ENCODE results near the gene DMRTB1. TPM values are rescaled to one million over a fixed set of nuclear protein-coding genes. Genes with fewer than 3 reads are reported as not detected.

The DMRTB1 gene
- polyA plus RNA-seq, 1 donor from 2014 or later = not detected

DNA sequence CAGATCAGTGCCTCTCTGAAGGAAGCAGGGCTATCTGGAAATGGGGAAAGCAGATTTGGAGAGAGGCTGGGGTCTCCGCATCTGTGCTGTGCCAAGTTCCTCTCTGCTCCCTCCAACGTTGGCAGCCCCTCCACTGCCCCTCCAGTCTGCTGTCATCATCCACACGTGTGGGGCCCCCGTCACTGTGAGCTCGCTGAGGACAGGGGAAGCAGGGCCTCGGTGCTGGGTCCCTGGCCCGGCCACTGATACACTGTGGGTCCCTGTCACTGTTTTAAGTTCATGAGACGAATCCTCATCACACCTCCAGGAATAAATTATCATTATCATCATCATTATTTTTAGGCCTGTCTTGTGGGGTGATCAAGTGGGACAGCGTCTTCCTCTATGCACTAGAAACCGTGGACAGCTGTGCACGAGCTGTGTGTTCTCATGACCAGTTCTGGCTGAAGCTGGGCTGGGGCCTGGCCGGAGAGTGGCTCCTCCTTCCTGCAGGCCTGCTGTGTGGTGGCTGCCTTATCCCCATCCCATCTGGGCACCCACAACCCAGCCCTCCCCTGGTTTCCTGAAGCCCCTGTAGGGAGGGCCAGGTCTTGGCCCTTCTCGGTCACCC, 52.2 kb downstream of the DMRTB1 start:
- Histone ChIP-seq H3F3A (ENCODE audit: insufficient read depth, low read length, poor library complexity, severe bottlenecking) (no peaks in the 10 kb centered on the region), H3K4me3 (ENCODE audit: low read length) (no peak overlapping the region), H3K9ac (ENCODE audit: low read length) (no peak overlapping the region), H3K27me3 (ENCODE audit: insufficient read depth, low read depth, low read length) (no peaks in the 10 kb centered on the region), H3K36me3 (ENCODE audit: insufficient read depth, low read length) (no peaks in the 10 kb centered on the region), H3K4me2 (ENCODE audit: low read length) (no peak overlapping the region), H2AFZ (ENCODE audit: low read depth, low read length) (no peak overlapping the region), H3K27ac (ENCODE audit: low read length) (no peak overlapping the region), H4K20me1 (ENCODE audit: insufficient read depth) (no peaks in the 10 kb centered on the region), H3K9me3 (ENCODE audit: low read length) (no peaks in the 10 kb centered on the region), H3K9me2 (ENCODE audit: insufficient read depth, low read length) (no peaks in the 10 kb centered on the region), H3K79me2 (replicated peaks; ENCODE audit: insufficient read depth, low read length) (no peaks in the 10 kb centered on the region)
- TF ChIP-seq MXI1 (conservative IDR thresholded peaks at IDR 0.05; ENCODE audit: poor library complexity, severe bottlenecking) (no peak), REST (IDR thresholded peaks at IDR 0.05; ENCODE audit: borderline replicate concordance) (no peak), TAF1 (IDR thresholded peaks at IDR 0.05; ENCODE audit: low read depth) (no peak), EP300 (conservative IDR thresholded peaks at IDR 0.05; ENCODE audit: poor library complexity, severe bottlenecking) (no peak), SMC3 (conservative IDR thresholded peaks at IDR 0.05; ENCODE audit: poor library complexity) (no peak), RAD21 (conservative IDR thresholded peaks at IDR 0.05) (no peak), POLR2AphosphoS5 (IDR thresholded peaks at IDR 0.05) (no peak), EZH2 (IDR thresholded peaks at IDR 0.05; ENCODE audit: borderline replicate concordance, insufficient read depth, low read length, poor library complexity, severe bottlenecking) (no peak)
- TF ChIP-seq, protein P1, sequence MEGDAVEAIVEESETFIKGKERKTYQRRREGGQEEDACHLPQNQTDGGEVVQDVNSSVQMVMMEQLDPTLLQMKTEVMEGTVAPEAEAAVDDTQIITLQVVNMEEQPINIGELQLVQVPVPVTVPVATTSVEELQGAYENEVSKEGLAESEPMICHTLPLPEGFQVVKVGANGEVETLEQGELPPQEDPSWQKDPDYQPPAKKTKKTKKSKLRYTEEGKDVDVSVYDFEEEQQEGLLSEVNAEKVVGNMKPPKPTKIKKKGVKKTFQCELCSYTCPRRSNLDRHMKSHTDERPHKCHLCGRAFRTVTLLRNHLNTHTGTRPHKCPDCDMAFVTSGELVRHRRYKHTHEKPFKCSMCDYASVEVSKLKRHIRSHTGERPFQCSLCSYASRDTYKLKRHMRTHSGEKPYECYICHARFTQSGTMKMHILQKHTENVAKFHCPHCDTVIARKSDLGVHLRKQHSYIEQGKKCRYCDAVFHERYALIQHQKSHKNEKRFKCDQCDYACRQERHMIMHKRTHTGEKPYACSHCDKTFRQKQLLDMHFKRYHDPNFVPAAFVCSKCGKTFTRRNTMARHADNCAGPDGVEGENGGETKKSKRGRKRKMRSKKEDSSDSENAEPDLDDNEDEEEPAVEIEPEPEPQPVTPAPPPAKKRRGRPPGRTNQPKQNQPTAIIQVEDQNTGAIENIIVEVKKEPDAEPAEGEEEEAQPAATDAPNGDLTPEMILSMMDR (IDR thresholded peaks at IDR 0.05; ENCODE audit: poor library complexity, severe bottlenecking) = no peak

DNA sequence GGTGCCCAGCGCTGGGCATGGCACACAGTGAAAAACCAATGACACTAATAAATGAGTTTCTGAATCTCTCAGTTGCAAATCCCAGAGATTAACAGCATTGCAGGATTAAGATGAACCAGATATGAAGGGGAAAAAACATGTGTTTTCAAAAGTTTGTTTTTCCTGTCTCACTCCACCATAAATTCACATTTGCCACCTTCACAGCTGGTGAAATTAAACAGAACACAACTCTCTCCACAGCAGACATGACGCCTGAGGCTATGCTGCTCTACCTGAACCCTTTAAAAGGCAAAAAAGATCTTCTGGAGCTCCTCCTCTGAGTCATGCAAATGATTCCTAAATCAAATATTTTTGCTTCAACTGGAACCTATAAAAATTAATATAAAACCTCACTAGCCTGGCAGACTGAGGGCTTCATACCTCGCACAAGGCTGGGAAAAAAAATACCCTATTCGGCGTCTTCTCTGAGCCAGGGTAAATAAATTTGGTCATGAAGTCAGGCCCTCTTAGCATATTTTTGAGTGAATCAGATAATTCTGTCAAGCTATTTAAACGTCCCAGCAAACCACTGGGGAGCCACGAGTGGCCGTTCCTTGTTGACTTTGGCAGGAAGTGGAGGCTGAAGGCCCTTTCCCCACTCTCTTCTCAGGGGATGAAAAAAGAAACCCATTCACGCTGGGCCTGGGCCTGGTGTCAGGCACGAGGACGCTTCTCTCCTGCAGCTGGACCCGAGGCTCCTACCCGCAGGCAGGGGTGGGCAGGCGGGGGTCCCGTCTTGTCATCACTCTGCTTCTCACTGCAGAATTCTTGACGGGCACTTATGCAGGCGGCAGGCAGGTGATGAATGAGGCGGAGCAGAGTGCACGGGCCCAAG, 53.0 kb downstream of the DMRTB1 start:
- Histone ChIP-seq H3K4me3 (ENCODE audit: low read length) (no peak overlapping the region), H3K9ac (ENCODE audit: low read length) (no peak overlapping the region), H3K27ac (ENCODE audit: low read length) (no peak overlapping the region), H2AFZ (ENCODE audit: low read depth, low read length) (no peak overlapping the region), H4K20me1 (ENCODE audit: insufficient read depth) (no peaks in the 10 kb centered on the region), H3K9me3 (ENCODE audit: low read length) (no peaks in the 10 kb centered on the region), H3K79me2 (replicated peaks; ENCODE audit: insufficient read depth, low read length) (no peaks in the 10 kb centered on the region), H3K36me3 (ENCODE audit: insufficient read depth, low read length) (no peaks in the 10 kb centered on the region), H3F3A (ENCODE audit: insufficient read depth, low read length, poor library complexity, severe bottlenecking) (no peaks in the 10 kb centered on the region), H3K27me3 (ENCODE audit: insufficient read depth, low read depth, low read length) (no peaks in the 10 kb centered on the region), H3K9me2 (ENCODE audit: insufficient read depth, low read length) (no peaks in the 10 kb centered on the region), H3K4me2 (ENCODE audit: low read length) (no peak overlapping the region)
- TF ChIP-seq TAF1 (IDR thresholded peaks at IDR 0.05; ENCODE audit: low read depth) (no peak), REST (IDR thresholded peaks at IDR 0.05; ENCODE audit: borderline replicate concordance) (no peak), MXI1 (conservative IDR thresholded peaks at IDR 0.05; ENCODE audit: poor library complexity, severe bottlenecking) (no peak), RAD21 (conservative IDR thresholded peaks at IDR 0.05) (no peak), EZH2 (IDR thresholded peaks at IDR 0.05; ENCODE audit: borderline replicate concordance, insufficient read depth, low read length, poor library complexity, severe bottlenecking) (no peak), SMC3 (conservative IDR thresholded peaks at IDR 0.05; ENCODE audit: poor library complexity) (no peak), POLR2AphosphoS5 (IDR thresholded peaks at IDR 0.05) (no peak), EP300 (conservative IDR thresholded peaks at IDR 0.05; ENCODE audit: poor library complexity, severe bottlenecking) (no peak)
- TF ChIP-seq, protein P1 (IDR thresholded peaks at IDR 0.05; ENCODE audit: poor library complexity, severe bottlenecking) = no peak
